LHCN-M2 (cell line): Measurements from ENCODE around the gene RPL23. TPM values are rescaled to one million over a fixed set of nuclear protein-coding genes. Genes with fewer than 3 reads are reported as not detected.
A peak's percentile ranks its signal among the peaks of the same experiment; 100 is the strongest.

Experiments used
- DNase-seq: peaks from one replicate; pipeline ENCODE4 v3.0.0-alpha.2; 2012; ENCODE audit warnings: low read depth
- total RNA-seq: library from RNA; depleted of rRNA; stranded (reverse); fragments of >200 nt; gene quantifications from 2 replicates; pipeline ENCODE4 v1.2.3, GENCODE V29; 2014; rRNA removed

Gene RPL23
- total RNA-seq, 1 experiment from 2014 or later, result 945 TPM

DNA sequence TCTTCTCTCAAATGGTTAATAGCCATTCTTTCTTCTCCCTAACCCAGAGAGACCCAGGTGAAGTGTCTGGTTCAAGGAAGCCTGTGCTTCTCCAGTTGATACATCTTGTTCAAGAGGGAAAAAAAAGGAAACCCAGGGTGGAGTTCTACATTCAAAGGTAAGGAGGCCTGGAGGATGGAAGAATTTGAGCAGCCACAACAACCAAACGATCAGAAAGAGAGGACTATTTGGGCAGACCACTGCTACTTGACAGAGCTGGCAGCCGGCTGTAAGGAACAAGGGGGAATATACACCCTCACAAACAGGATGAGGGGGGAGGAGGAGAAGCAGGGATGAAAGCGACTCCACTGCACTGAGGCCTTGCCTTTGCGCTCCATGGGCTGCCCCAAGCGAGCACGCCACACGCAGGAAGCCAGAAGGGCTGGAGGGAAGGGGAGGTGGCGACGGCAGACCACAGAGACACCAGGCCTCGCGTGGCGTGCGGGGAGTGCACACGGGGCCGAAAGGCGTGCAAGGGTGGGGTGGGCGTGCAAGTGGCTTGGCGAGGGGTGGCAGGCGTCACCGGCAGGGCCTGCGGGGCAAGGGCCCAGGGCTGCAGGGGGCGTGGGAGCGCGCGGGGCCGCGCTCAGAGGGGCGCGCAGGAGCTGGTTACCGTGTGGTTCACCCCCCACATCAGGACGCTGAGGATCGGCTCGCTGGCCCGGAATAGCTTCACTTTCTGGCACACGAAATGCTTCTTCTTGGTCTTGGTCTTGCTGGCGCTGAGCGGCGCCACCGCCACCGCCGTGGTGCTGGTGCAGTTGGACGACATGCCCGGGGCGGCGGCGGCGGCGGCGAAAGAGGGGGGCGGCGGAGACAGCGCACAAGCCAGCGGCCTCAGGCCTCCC, 54.7 kb downstream of the RPL23 start:
- peak; percentile 48 for DNase-seq

Other genes starting within 250 kb of the RPL23 start
- gene SRCIN1, start 247.8 kb downstream of the RPL23 start, total RNA-seq, result not detected in 2 replicates
- gene EPOP, start 178.8 kb downstream of the RPL23 start, total RNA-seq, result 2.6 and 2.7 TPM in 2 replicates
- 21.4 and 26.8 TPM in 2 replicates for gene MLLT6, start 148.4 kb downstream of the RPL23 start, total RNA-seq
- 7.4 and 9.9 TPM in 2 replicates for gene CISD3, start 123.4 kb downstream of the RPL23 start, total RNA-seq
- 6.4 and 7.7 TPM in 2 replicates for gene PCGF2, start 105.4 kb downstream of the RPL23 start, total RNA-seq
- 233 and 303 TPM in 2 replicates for gene PSMB3, start 101.0 kb downstream of the RPL23 start, total RNA-seq
- 65.9 and 68.3 TPM in 2 replicates for gene PIP4K2B, start 54.2 kb downstream of the RPL23 start, total RNA-seq
- 9.5 and 10.1 TPM in 2 replicates for gene CWC25, start 28.4 kb downstream of the RPL23 start, total RNA-seq
- 299 and 362 TPM in 2 replicates for gene LASP1, start 16.3 kb upstream of the RPL23 start, total RNA-seq
- gene FBXO47, start 113.7 kb upstream of the RPL23 start, total RNA-seq, result not detected in 2 replicates